ENCODE data around the gene TPO. TPM values are rescaled to one million over a fixed set of nuclear protein-coding genes. Genes with fewer than 3 reads are reported as not detected.
A peak's percentile ranks its signal among the peaks of the same experiment; 100 is the strongest.

Gene TPO
- total RNA-seq, 1 experiment from 2014 or later: not detected

GRCh38 chr2:1479346-1479745 is 66.1 kb downstream of the TPO start (continued):
- TF ChIP-seq HMGXB4 (CRISPR knock-in tag; IDR thresholded peaks at IDR 0.05) (no peak), ZNF425 (CRISPR knock-in tag; conservative IDR thresholded peaks at IDR 0.05) (no peak), ZNF232 (CRISPR knock-in tag; IDR thresholded peaks at IDR 0.05) (no peak)

- H3K36me3 Mint-ChIP-seq: peaks cover 6% of the 10 kb centered on the region
- no peak overlapping the region for H3K4me3 Mint-ChIP-seq
- no peak for DNase-seq (ENCODE audit: low spot score)
- ChIA-PET CTCF (no interaction called here), POLR2A (no interaction called here)
- TF ChIP-seq USF1 (CRISPR knock-in tag; IDR thresholded peaks at IDR 0.05): no peak
- no peak for TF ChIP-seq AR (CRISPR knock-in tag; IDR thresholded peaks at IDR 0.05)
- peaks cover 4% of the 10 kb centered on the region for H3K9me3 Mint-ChIP-seq
- ATAC-seq: no peak
- no peaks in the 10 kb centered on the region for H3K4me1 Mint-ChIP-seq
- no peaks in the 10 kb centered on the region for H3K27me3 Mint-ChIP-seq (ENCODE audit: low read depth)
- H3K27ac Mint-ChIP-seq: peak overlapping the region; percentile 23; the same call in 1 of the 2 replicates
Measured at GRCh38 chr2:1480671-1481076, 67.4 kb downstream of the TPO start.

- no peaks in the 10 kb centered on the region for H3K9me3 Mint-ChIP-seq
- ChIA-PET CTCF (no interaction called here), POLR2A (no interaction called here)
- peaks cover 3% of the 10 kb centered on the region; the same call in 1 of the 2 replicates for H3K36me3 Mint-ChIP-seq
- no peak overlapping the region for H3K4me3 Mint-ChIP-seq
- H3K27me3 Mint-ChIP-seq (ENCODE audit: low read depth): no peaks in the 10 kb centered on the region
- DNase-seq (ENCODE audit: low spot score) (no peak), ATAC-seq (no peak)
- H3K4me1 Mint-ChIP-seq: no peaks in the 10 kb centered on the region
- no peak overlapping the region for H3K27ac Mint-ChIP-seq
- no peak for TF ChIP-seq ZNF532 (CRISPR knock-in tag; IDR thresholded peaks at IDR 0.05; ENCODE audit: borderline replicate concordance)
- TF ChIP-seq NFYB (CRISPR knock-in tag; conservative IDR thresholded peaks at IDR 0.05; ENCODE audit: low read depth): no peak
- no peak for TF ChIP-seq FOXP4 (CRISPR knock-in tag; IDR thresholded peaks at IDR 0.05)
- TF ChIP-seq ZNF121 (CRISPR knock-in tag; IDR thresholded peaks at IDR 0.05): no peak
- no peak for TF ChIP-seq USF2 (CRISPR knock-in tag; IDR thresholded peaks at IDR 0.05)
- no peak for TF ChIP-seq ZBTB21 (CRISPR knock-in tag; IDR thresholded peaks at IDR 0.05; ENCODE audit: borderline replicate concordance)
- TF ChIP-seq CDX4 (CRISPR knock-in tag; IDR thresholded peaks at IDR 0.05; ENCODE audit: borderline replicate concordance): no peak
- no peak for TF ChIP-seq TP53 (CRISPR knock-in tag; IDR thresholded peaks at IDR 0.05)
- TF ChIP-seq ZNF317 (CRISPR knock-in tag; IDR thresholded peaks at IDR 0.05; ENCODE audit: borderline replicate concordance, low read depth): no peak
Measured at GRCh38 chr2:1481406-1482252, 68.4 kb downstream of the TPO start.
